AG08395 (cell line): ENCODE measurements around the gene ALDH1A2.
A peak's percentile ranks its signal among the peaks of the same experiment; 100 is the strongest.
"Not testable (repeated sequence)": the region's sequence is repeated elsewhere in the genome, so short reads cannot be mapped to it uniquely, and the experiment has no call there.

Experiments used
- DNase-seq: peaks from one replicate; pipeline ENCODE4 v3.0.0; 2012; ENCODE audit warnings: mixed read lengths, low spot score

ALDH1A2 gene

DNA sequence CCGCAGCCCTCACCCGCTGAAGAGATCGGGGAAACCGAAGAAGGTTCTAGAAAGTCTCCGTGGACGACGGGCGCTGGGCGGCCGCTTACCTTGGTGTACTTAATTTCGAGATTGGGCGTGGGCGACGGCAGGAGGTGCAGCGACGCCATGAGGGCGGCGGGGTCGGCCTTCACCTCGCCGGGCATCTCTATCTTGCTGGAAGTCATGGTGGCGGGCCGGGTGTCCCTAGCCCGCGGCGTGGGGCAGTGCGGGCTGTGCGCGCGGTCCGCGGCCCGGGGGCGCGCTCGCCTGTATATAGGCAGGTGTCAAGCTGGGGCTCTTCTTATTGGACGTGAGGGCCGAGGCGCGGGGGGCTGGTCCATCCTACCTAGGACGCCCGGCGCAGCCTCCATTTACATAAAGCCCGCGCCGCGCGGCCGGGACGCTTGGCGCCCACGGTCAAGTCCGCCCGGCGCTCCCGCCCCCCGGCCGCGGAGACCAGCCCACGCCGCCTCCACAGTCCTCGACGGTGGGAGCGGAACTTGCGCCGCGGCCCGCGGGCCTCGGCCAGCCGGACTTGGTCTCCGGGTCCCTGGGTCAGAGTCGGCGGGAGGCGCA is at the start of gene ALDH1A2:
Gene ALDH1A2, minus strand, starts transcription at position 267 of the 597 bp plus-strand sequence. Its CDS starts 61 bp downstream, at position 206.
- no peak for DNase-seq

GRCh38 chr15:58114812-58115211 is 49.3 kb upstream of the ALDH1A2 start:
- DNase-seq, result no peak

GRCh38 chr15:58114388-58114787 is 48.9 kb upstream of the ALDH1A2 start:
- DNase-seq, result no peak

- DNase-seq, result not testable (repeated sequence)
Observed at GRCh38 chr15:58113358-58113757, 47.8 kb upstream of the ALDH1A2 start.

DNA sequence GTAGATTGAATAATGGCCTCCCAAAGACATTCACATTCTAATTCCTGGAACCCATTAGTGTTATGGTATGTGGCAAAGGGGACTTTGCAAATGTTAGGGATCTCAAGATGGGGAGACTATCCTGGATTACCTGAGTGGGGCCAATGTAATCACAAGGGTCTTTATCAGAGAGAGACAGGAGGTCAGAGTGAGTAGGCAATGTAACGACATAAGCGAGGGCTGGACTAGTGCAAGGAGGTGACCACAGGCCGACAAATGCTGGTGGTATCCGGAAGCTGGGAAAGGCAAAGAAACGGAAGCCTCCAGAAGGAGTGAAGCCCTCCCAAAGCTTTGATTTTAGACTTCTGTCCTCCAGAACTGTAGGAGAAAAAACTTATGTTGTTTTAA is 46.2 kb upstream of the ALDH1A2 start:
- DNase-seq, result no peak

DNA sequence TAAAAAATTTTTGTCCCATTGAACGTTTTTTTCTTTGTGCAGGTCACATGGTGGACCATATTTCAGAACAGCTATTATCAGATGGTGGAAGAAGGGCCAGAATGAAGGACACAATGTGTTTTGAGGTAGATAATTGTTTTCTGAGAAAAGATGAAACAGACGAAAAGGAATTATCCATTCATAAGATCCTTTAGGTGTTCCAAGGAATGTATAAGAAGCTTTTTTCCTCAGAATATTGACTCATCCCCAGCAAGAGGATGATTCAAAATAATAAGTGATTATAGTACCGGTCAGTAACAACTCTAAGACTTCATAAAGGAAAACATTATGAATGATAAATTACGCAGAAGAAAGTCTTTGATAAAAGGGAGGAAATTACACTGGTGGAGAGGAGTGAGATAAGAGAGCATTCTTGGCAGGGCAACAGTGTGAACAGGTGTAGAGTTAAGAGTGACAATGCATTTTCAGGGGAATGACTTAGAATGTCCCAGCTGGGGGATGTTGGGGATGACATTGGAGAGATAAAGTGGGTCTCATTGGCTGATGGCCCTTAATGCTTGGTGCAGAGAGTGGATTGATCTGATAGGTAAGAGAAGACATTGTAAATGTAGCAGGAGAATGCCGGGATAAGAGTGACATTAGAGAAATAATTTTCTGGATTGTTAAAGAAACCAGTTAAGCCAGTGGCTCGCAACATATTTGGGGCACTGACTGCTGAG is 45.6 kb upstream of the ALDH1A2 start:
- DNase-seq, result no peak

DNA sequence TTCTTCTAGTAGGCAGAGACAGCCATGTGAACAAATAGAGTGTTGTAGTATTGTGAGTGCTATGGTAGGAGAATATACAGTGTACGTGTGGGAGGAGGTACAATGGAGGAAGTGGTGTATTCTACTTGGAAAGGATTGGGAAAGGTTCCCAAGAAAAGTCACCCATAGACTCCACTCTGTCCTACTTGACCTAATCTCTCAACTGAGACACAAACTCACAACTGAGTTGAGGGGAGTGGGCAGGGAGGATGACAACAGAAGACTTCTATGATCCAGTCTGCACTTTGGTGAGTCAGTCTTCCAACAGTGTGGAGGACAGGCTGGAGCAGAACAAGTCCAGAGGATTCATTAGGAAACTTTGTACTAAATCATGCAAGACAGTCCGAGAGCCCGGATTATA is 43.9 kb upstream of the ALDH1A2 start:
- no peak for DNase-seq

DNA sequence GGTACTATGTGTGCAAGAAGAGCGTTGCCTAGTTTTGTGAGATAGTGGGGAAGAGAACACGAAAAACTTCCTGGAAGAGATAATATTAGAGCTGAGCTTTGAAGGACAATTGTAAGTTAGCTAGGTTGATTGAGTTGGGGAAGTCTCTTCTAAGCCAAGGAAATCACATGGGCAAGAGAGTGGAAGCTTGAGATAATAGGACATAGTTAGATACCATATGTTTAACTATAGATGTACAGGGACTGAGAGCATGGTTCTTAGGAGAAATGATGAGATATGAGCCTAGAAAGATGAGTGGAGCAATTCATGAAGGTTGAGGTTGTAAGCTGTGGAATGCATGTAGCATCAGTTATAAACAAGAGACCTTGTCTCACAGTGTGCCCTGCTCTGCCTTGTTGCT is 42.6 kb upstream of the ALDH1A2 start:
- no peak for DNase-seq

- no peak for DNase-seq
Observed at GRCh38 chr15:58103482-58103881, 38.0 kb upstream of the ALDH1A2 start.

- DNase-seq, result no peak
Observed at GRCh38 chr15:58096529-58097084, 31.1 kb upstream of the ALDH1A2 start.

DNA sequence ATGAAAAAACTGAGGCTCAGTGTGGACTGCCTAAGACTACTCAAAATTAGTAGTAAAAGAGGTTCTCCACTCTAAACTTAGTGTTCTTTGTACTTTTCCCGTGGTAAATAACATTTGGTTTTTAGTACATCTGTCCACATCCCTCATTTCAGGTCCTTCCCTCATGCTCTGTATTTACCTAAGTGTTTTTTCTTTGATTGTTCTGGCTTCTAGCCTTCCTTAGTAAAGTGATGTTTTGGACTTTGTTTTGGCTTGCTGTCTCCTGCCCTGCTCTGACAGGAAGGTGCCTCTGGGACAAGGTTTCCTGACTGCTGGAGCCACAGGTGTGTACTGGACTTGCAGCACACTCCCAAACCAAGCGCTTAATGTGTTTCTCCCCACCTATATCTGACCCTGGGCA is 29.9 kb upstream of the ALDH1A2 start:
- no peak for DNase-seq

GRCh38 chr15:58087871-58088270 is 22.4 kb upstream of the ALDH1A2 start:
- no peak for DNase-seq

- DNase-seq, result no peak
Observed at GRCh38 chr15:58086491-58086890, 21.0 kb upstream of the ALDH1A2 start.

DNA sequence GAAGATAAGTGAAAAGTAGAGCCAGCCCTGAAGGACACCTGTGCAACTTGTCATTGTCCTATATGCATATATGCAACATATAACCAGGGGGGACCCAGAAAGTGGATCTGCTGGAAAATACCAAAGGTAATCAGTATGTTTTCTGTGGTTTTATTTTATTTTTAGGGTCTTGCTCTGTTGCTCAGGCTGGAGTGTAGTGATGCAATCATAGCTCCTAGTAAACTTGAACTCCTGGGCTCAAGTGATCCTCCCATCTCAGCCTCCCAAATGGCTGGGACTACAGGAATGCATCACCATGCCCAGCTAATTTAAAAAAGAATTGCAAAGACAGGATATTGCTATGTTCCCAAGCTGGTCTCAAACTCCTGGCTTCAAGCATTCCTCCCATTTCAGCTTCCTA is 18.0 kb upstream of the ALDH1A2 start:
- no peak for DNase-seq

GRCh38 chr15:58081891-58082290 is 16.4 kb upstream of the ALDH1A2 start:
- DNase-seq, result no peak

- peak; percentile 8 for DNase-seq
Observed at GRCh38 chr15:58081456-58081855, 15.9 kb upstream of the ALDH1A2 start.

GRCh38 chr15:58080959-58081358 is 15.4 kb upstream of the ALDH1A2 start:
- DNase-seq, result not testable (repeated sequence)

DNA sequence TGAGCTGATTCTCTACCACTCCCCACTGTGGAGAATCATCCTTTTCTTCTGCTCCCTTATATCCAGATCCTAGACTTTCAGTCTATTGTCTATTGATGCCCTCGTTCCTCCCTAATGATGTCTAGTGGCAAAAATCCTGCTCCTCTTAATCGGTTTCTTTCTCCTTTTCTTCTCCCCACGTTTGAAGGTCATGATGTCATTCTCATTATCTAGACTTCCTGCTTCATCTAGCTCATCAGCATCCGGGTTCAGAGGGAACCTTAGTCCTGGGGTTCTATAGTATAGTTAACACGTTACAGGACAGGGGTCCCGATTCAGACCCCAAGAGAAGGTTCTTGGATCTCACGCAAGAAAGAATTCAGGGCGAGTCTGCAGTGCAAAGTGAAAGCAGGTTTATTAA is 14.9 kb upstream of the ALDH1A2 start:
- no peak for DNase-seq

DNA sequence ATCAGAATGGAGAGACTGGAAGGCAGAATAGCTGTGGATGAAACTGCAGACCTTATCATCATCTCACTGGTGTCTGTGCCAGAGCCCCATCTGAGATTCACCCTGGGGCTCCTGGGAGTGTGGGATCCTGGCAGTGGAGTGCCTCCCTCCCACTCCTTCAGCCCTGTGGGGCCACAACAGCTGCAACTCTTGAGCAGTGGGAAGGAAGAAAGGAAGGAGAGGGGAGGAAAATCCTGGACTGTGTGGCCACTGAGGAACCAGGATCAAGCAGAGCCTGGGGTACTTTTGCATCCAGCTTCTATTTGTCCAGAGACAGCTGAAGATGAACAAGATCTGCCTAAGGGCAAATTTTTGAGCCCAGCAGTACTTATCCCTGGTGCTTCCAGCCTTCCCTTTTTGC is 13.1 kb upstream of the ALDH1A2 start:
- DNase-seq, result no peak

- DNase-seq, result no peak
Observed at GRCh38 chr15:58077427-58077826, 11.9 kb upstream of the ALDH1A2 start.

GRCh38 chr15:58074452-58074851 is 8.9 kb upstream of the ALDH1A2 start:
- DNase-seq, result no peak

DNA sequence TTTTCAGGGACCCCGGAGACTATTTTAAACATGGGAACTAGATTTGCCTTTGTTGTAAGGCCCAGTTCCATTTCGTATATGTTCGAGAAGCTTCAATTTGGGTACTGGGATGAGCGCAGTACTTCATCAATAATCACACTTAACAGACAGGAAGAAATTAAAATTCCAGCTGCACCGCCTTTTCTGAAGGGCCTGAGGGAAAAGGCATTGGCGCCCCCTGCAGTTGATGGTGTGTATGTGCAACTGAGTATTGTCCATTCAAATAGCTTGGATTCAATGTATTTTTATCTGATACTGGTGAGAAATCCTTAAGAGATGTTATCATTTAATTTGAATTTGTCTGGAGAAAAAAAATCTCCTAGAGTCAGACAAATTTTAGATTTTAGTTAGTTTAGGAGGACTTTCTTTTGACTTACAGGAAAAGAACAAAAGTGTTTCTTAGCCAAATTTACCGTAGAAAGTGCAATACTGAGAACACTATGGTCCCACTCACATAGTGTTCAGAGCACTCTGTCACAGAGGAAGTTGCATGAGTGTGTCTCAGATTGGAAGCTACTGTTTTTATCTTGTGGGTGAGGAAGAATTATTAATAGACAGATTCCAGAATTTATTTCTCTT is 5.4 kb upstream of the ALDH1A2 start:
- peak; percentile 46 for DNase-seq

- DNase-seq, result no peak
Observed at GRCh38 chr15:58069008-58069407, 3.5 kb upstream of the ALDH1A2 start.
